Measurements from ENCODE around the gene BRME1.

- TF ChIP-seq CTCF (IDR thresholded peaks at IDR 0.05; ENCODE audit: insufficient read depth, low read depth, low read length), result no peak
- TF ChIP-seq EZH2 (IDR thresholded peaks at IDR 0.05; ENCODE audit: insufficient read depth, low read length), result no peak
These were observed 61.7 kb downstream of the BRME1 start for GRCh38 chr19:13844130-13844631.
